ENCODE data around the gene DYNLT1.
"Not testable (repeated sequence)": the region's sequence is repeated elsewhere in the genome, so short reads cannot be mapped to it uniquely, and the experiment has no call there.

DNA sequence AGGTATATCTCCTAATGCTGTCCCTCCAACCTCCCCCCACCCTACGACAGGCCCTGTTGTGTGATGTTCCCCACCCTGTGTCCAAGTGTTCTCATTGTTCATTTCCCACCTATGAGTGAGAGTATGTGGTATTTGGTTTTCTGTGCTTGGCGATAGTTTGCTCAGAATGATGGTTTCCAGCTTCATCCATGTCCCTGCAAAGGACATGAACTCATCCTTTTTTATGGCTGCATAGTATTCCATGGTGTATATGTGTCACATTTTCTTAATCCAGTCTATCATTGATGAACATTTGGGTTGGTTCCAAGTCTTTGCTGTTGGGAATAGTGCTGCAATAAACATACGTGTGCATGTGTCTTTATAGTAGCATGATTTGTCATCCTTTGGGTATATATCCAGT, 29.9 kb downstream of the DYNLT1 start:
- TF ChIP-seq, protein P1, sequence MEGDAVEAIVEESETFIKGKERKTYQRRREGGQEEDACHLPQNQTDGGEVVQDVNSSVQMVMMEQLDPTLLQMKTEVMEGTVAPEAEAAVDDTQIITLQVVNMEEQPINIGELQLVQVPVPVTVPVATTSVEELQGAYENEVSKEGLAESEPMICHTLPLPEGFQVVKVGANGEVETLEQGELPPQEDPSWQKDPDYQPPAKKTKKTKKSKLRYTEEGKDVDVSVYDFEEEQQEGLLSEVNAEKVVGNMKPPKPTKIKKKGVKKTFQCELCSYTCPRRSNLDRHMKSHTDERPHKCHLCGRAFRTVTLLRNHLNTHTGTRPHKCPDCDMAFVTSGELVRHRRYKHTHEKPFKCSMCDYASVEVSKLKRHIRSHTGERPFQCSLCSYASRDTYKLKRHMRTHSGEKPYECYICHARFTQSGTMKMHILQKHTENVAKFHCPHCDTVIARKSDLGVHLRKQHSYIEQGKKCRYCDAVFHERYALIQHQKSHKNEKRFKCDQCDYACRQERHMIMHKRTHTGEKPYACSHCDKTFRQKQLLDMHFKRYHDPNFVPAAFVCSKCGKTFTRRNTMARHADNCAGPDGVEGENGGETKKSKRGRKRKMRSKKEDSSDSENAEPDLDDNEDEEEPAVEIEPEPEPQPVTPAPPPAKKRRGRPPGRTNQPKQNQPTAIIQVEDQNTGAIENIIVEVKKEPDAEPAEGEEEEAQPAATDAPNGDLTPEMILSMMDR (conservative IDR thresholded peaks at IDR 0.05; ENCODE audit: low read depth, low read length), result not testable (repeated sequence)
- not testable (repeated sequence) for TF ChIP-seq RAD21 (IDR thresholded peaks at IDR 0.05; ENCODE audit: low read length); POLR2A (IDR thresholded peaks at IDR 0.05; ENCODE audit: low read depth, low read length); NFE2L2 (IDR thresholded peaks at IDR 0.05; ENCODE audit: low read depth, low read length); MAZ (IDR thresholded peaks at IDR 0.05; ENCODE audit: borderline replicate concordance, low read depth, low read length); MXI1 (IDR thresholded peaks at IDR 0.05; ENCODE audit: borderline replicate concordance, low read depth, low read length); MAFK (IDR thresholded peaks at IDR 0.05; ENCODE audit: low read depth, low read length); SMC3 (IDR thresholded peaks at IDR 0.05; ENCODE audit: low read depth, low read length); RCOR1 (IDR thresholded peaks at IDR 0.05; ENCODE audit: insufficient replicate concordance, low read length); CEBPB (IDR thresholded peaks at IDR 0.05; ENCODE audit: low read depth, low read length)
- TF ChIP-seq, protein P2, sequence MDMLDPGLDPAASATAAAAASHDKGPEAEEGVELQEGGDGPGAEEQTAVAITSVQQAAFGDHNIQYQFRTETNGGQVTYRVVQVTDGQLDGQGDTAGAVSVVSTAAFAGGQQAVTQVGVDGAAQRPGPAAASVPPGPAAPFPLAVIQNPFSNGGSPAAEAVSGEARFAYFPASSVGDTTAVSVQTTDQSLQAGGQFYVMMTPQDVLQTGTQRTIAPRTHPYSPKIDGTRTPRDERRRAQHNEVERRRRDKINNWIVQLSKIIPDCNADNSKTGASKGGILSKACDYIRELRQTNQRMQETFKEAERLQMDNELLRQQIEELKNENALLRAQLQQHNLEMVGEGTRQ (IDR thresholded peaks at IDR 0.05; ENCODE audit: low read depth, low read length), result not testable (repeated sequence)

Measured in IMR-90 (cell line).